Ascending aorta (tissue), 2 donors: ENCODE data around the gene PCDHGA3. TPM values are rescaled to one million over a fixed set of nuclear protein-coding genes. Genes with fewer than 3 reads are reported as not detected.

ENCODE experiments used
- DNase-seq, 2 donors: peaks; one replicate each; pipeline ENCODE4 v3.0.0-alpha.2; 2019; ENCODE audit warnings: low spot score in 2 of 2
- H3K27ac ChIP-seq, 2 donors: fragments of 200-600 bp; sonication (generic); one replicate each; pipeline ENCODE4 v1.5.1; 2016 to 2017; ENCODE audit warnings: mild to moderate bottlenecking in 1 of 2
- H3K27me3 ChIP-seq: fragments of 200-600 bp; sonication (generic); one replicate; pipeline ENCODE4 v1.5.1; 2017
- H3K36me3 ChIP-seq, 2 donors: fragments of 200-600 bp; sonication (generic); one replicate each; pipeline ENCODE4 v1.5.1; 2016
- H3K4me1 ChIP-seq, 2 donors: fragments of 200-600 bp; sonication (generic); one replicate each; pipeline ENCODE4 v1.5.1; 2016 to 2017; ENCODE audit warnings: mild to moderate bottlenecking in 1 of 2
- H3K4me3 ChIP-seq, 2 donors: fragments of 200-600 bp; sonication (generic); one replicate each; pipeline ENCODE4 v1.5.1; 2016 to 2017; ENCODE audit warnings: mild to moderate bottlenecking in 1 of 2
- H3K9me3 ChIP-seq, 2 donors: fragments of 200-600 bp; sonication (generic); one replicate each; pipeline ENCODE4 v1.5.1; 2016
- intact Hi-C: fragments of 100-400 bp; cut with DNase I; formaldehyde crosslinking; loops from one replicate; pipeline ENCODE4 v1.15.1; 2023
- total RNA-seq: library from RNA; depleted of rRNA; stranded (reverse); fragments of >200 nt; gene quantifications from one replicate; pipeline ENCODE4 v1.1.0, GENCODE V29; 2016
- TF ChIP-seq, protein P1 (sequence below), 3 experiments: fragments of 200-600 bp in 2 of 3; fragments of 450-650 bp in 1 of 3; sonication (generic) in 2 of 3; IDR thresholded peaks; one replicate each; pipeline ENCODE4 v1.5.1; 2016 to 2019; ENCODE audit warnings: antibody characterized with exemption in 3 of 3, mild to moderate bottlenecking in 1 of 3, moderate library complexity in 1 of 3

The PCDHGA3 gene
- total RNA-seq, 1 donor from 2014 or later, result 9.2 TPM

DNA sequence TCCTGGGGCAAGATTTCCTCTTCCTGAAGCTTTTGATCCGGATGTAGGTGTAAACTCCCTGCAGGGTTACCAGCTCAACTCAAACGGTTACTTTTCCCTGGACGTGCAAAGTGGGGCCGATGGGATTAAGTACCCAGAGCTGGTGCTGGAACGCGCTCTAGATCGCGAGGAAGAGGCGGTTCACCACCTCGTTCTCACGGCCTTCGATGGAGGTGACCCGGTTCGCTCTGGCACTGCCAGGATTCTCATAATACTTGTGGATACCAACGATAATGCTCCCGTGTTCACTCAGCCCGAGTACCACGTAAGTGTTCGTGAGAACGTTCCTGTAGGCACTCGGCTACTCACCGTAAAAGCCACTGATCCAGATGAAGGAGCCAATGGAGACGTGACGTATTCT lies 12.0 kb downstream of the PCDHGA3 start:
- Histone ChIP-seq H3K36me3 (peaks cover 0 to 4% of the 10 kb centered on the region in 2 donors), H3K4me1 (no peaks in the 10 kb centered on the region), H3K27ac (no peak overlapping the region), H3K9me3 (peaks cover 81 to 99% of the 10 kb centered on the region in 2 donors), H3K4me3 (peak overlapping the region; percentile 29 to 30), H3K27me3 (no peaks in the 10 kb centered on the region)
- TF ChIP-seq, protein P1, sequence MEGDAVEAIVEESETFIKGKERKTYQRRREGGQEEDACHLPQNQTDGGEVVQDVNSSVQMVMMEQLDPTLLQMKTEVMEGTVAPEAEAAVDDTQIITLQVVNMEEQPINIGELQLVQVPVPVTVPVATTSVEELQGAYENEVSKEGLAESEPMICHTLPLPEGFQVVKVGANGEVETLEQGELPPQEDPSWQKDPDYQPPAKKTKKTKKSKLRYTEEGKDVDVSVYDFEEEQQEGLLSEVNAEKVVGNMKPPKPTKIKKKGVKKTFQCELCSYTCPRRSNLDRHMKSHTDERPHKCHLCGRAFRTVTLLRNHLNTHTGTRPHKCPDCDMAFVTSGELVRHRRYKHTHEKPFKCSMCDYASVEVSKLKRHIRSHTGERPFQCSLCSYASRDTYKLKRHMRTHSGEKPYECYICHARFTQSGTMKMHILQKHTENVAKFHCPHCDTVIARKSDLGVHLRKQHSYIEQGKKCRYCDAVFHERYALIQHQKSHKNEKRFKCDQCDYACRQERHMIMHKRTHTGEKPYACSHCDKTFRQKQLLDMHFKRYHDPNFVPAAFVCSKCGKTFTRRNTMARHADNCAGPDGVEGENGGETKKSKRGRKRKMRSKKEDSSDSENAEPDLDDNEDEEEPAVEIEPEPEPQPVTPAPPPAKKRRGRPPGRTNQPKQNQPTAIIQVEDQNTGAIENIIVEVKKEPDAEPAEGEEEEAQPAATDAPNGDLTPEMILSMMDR (IDR thresholded peaks at IDR 0.05), result no peak
- intact Hi-C loops, result no loop called here
- no peak for DNase-seq

DNA sequence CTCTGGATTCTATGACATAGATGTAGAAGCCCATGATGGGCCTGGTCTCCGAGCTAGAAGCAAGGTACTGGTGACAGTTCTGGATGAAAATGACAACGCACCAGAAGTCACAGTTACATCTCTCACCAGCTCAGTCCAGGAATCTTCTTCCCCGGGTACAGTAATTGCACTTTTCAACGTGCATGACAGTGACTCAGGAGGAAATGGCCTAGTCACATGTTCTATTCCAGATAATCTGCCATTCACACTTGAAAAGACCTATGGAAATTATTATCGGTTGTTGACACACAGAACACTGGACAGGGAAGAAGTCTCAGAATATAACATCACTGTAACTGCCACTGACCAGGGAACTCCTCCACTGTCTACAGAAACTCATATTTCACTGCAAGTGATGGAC lies 12.5 kb downstream of the PCDHGA3 start:
- Histone ChIP-seq H3K4me1 (no peaks in the 10 kb centered on the region), H3K9me3 (peaks cover 81 to 99% of the 10 kb centered on the region in 2 donors), H3K27ac (no peak overlapping the region), H3K4me3 (no peak overlapping the region), H3K27me3 (no peaks in the 10 kb centered on the region), H3K36me3 (peaks cover 0 to 4% of the 10 kb centered on the region in 2 donors)
- TF ChIP-seq, protein P1 (IDR thresholded peaks at IDR 0.05), result no peak
- intact Hi-C loops, result no loop called here
- no peak for DNase-seq

DNA sequence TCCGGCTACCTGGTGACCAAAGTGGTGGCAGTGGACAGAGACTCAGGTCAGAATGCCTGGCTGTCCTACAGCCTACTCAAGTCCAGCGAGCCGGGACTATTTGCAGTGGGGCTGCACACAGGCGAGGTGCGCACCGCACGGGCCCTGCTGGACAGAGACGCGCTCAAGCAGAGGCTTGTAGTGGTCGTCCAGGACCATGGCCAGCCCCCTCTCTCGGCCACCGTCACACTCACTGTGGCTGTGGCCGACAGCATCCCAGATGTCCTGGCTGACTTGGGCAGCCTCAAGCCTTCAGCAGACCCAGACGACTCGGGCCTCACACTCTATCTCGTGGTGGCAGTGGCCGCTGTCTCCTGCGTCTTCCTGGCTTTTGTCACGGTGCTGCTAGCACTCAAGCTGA lies 13.3 kb downstream of the PCDHGA3 start:
- Histone ChIP-seq H3K27me3 (no peaks in the 10 kb centered on the region), H3K27ac (no peak overlapping the region), H3K4me3 (no peak overlapping the region), H3K36me3 (peaks cover 0 to 4% of the 10 kb centered on the region in 2 donors), H3K9me3 (peaks cover 82 to 97% of the 10 kb centered on the region in 2 donors), H3K4me1 (no peaks in the 10 kb centered on the region)
- intact Hi-C loops, result no loop called here
- TF ChIP-seq, protein P1 (IDR thresholded peaks at IDR 0.05), result no peak
- no peak for DNase-seq

DNA sequence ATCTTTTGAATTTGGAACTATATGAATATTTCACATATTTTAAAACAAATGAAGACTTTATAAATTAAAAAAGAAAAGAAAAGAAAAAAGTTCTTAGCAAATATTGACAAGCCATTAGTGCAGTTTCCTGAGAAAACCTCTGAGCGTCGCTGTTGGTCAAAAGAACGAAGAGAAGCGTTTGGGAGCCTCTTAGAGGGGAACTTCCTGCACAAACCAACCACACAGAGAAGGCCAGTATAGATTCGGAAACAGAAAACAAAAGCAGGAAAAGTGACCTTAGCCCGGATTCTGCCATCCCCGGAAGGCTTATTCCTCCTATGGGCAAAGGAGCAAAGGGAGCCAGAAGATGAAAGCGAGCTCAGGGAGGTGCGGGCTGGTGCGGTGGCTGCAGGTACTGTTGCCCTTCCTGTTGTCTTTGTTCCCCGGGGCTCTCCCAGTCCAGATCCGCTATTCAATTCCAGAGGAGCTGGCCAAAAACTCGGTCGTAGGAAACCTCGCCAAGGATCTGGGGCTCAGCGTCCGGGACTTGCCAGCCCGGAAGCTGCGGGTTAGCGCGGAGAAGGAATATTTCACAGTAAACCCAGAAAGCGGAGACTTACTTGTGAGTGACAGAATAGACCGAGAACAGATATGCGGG lies 16.3 kb downstream of the PCDHGA3 start, which contains the start of gene PCDHGB2:
PCDHGB2 (plus strand) TSS at position 205 of the 637 bp plus-strand sequence; CDS start at position 347, 142 bp downstream.
- Histone ChIP-seq H3K9me3 (peaks cover 96 to 97% of the 10 kb centered on the region in 2 donors), H3K27me3 (no peaks in the 10 kb centered on the region), H3K4me1 (no peaks in the 10 kb centered on the region), H3K27ac (no peak within 1 kb of the TSS), H3K4me3 (peak within 1 kb of the TSS; percentile 18 to 25), H3K36me3 (peaks cover 0 to 3% of the 10 kb centered on the region in 2 donors)
- intact Hi-C loops, result no loop called here
- TF ChIP-seq, protein P1 (IDR thresholded peaks at IDR 0.05), result peak in 1 of 3 experiments; percentile 22
- DNase-seq, result no peak

DNA sequence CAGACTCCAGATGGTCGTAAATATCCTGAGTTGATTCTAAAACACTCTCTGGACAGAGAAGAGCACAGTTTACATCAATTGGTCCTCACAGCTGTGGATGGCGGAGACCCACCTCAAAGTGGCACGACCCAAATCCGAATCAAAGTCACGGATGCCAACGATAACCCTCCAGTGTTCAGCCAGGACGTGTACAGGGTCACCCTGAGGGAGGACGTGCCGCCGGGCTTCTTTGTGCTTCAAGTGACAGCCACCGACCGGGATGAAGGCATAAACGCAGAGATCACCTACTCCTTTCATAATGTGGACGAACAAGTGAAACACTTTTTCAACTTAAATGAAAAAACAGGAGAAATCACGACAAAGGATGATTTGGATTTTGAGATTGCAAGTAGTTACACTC lies 17.1 kb downstream of the PCDHGA3 start:
- H3K4me1 ChIP-seq, result no peaks in the 10 kb centered on the region
- H3K27ac ChIP-seq, result no peak overlapping the region
- peaks cover 96 to 97% of the 10 kb centered on the region in 2 donors for H3K9me3 ChIP-seq
- intact Hi-C loops, result no loop called here
- no peaks in the 10 kb centered on the region for H3K27me3 ChIP-seq
- no peak for DNase-seq
- H3K4me3 ChIP-seq, result peak overlapping the region in 1 of 2 donors; percentile 25
- no peaks in the 10 kb centered on the region for H3K36me3 ChIP-seq
- TF ChIP-seq, protein P1 (IDR thresholded peaks at IDR 0.05), result no peak
